HG03469 (cell line): ENCODE measurements around the gene FBXL2.
"Not testable (repeated sequence)": the region's sequence is repeated elsewhere in the genome, so short reads cannot be mapped to it uniquely, and the experiment has no call there.

ENCODE experiments used
- ATAC-seq: cut with Tn5 transposase; IDR thresholded peaks from one replicate; pipeline ENCODE4 v1.9.1; 2021; ENCODE audit warnings: mild to moderate bottlenecking, moderate library complexity, moderate number of reproducible peaks; ENCODE audit not compliant: unreplicated experiment

The FBXL2 gene

DNA sequence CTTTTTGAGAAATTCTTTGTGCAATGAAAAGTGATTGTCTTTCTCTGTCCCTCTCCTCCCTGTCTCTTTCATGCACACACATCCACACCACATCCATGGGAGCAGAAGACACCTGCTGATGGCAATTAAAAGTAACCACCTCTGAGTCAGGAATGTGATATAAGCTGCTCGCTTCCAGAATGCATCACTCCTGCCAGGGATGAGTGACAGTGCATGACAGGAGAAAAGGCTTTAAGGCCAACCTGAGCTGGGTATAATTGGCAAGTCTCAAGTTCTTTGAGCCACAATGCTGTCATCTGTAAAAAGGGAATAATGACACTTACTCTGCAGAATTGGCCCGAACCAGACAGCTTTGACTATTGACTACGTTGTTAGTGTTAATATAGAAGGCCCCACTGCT is 103.4 kb downstream of the FBXL2 start:
- no peak for ATAC-seq

DNA sequence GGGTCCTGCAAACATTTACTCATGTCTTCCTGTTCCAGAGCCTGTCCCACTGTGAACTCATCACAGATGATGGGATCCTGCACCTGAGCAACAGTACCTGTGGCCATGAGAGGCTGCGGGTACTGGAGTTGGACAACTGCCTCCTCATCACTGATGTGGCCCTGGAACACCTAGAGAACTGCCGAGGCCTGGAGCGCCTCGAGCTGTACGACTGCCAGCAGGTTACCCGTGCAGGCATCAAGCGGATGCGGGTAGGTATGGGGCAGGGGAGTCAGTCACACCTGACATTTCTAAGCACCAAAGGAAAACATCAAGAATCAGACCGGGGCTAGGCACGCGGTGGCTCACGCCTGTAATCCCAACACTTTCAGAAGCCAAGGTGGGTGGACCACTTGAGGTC is 106.7 kb downstream of the FBXL2 start:
- no peak for ATAC-seq

DNA sequence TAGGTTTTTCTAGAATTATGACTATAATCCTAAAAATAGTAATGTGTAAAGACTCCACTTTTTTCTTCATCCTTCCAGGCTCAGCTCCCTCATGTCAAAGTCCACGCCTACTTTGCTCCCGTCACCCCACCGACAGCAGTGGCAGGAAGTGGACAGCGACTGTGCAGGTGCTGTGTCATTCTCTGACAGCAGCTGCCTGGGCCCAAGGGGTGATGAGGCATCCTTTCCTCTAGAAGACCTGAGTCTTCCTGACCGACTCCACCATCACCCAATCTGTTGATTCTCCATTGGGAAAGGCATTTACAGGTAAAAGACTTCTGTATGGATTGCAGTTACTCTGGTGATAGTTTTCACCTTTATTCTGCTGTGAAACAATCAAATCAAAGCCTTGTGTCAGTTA is 108.2 kb downstream of the FBXL2 start:
- ATAC-seq, result no peak

DNA sequence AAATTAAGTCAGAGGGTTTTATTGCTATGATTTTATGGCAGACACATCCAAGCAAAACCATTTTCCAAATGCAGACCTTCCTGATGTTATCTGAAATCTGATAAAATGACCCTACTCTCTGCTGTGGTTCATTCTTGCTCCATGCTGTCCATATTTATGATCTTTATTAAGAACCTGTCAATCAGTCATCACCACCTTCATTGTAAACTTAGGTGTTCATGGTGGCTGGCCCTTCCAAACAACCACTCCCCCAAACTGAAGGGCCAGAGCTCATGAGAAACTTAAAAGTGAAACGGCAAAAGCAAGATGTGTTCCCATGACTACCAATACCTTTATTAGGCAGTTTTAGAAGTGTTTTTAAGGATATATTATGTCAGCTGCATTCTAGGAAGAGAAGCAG is 109.4 kb downstream of the FBXL2 start:
- ATAC-seq, result no peak

DNA sequence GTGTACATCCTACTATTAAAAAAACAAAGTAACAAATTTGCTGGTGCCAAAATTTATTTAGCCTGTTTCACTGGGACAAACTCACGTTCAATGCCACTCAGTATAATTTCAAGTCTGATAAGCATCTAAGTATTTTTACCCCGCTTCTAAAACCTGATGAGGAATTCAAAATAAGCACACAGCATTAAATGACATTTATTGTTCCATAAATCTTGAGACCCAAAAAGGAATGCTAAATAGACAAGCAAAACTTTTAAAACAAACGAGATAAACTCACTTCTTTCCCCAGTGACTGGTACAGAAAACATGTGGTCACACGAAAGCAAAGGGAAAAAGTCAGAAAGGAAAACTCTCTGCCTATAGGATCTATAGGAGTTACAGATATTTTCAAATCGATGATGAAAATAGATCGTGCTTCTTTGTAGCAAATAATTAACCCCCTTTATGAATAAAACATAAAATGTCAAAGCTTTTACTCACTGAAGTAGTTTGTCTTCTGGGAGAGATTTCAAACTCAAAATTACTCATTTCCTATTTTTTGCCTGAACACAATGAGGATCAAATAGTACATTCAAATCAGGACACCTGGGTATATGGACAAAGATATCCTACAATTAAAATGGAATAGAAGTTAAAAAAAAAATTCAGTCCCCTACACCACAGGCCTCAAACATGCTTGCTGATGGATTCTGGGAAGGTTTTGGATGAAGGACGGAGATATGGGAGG is 111.3 kb downstream of the FBXL2 start:
- ATAC-seq, result no peak

DNA sequence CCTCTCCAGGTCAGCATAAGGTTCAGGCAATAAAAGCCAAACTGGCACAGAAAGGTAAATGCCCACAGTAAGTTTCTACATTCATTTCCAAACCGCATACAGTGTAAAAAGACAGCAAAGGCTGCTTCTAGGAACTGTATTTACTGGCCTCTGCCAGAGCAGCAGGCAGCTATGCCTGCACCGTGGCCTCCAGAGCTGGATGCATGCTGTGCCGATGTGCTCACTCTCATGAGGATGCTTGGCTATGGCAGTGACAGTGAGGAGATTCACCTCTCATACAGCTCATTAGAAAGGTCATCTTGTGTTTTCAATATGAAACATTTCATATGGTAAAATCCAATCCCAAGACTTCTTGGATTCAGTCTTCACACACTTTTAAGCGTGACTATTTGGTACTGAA is 112.7 kb downstream of the FBXL2 start:
- ATAC-seq, result no peak

DNA sequence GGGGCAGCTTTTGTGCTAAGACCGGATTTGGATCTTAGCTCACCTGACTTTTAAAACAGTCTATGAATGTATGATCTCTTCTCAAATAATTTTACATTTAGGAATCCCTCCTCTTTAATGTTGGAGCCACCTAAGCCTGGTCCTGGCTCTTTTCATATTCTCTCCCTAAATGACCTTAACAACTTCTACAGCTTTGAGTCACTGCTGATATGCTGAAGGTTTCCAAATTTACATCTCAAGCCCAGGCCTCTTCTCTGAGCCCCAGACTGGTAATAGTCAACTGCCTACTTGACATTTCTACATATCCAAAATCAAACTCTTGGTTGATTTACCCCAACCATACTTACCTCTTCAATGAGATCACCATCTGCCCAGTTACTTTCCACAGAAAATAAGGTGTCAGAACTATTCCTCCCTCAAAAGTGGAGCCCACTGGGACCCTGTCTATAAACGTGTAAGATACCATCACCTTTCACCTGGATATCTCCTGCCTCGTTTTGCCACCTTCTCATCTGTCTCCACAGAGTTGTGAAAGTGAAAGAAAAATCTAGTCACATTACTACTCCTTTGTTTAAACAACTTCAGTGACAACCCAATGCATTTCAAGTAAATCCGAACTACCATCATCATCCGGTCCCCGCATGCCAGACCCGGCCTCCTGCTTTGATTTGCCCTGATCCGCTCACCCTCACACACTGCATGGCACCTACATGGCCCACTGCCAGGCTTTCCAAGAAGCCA is 114.2 kb downstream of the FBXL2 start:
- ATAC-seq, result no peak

DNA sequence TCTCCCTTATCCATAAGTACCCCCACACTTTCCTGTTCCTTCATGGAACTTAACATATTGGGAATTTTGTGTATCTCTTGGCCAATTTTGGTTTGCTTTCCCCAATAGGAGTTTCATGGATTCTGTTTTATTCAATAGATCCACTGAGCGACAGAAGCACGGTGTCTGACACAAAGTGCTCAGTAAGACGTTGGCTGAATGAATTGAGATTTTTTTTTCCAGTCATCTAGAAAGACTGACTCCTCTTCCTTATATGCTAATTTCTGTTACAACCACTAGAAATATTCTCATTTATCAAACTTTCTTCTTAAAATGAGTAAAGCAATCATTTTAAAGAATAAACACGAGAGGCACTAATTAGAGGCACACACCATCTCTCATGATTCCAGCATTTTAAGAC is 114.9 kb downstream of the FBXL2 start:
- ATAC-seq, result no peak

DNA sequence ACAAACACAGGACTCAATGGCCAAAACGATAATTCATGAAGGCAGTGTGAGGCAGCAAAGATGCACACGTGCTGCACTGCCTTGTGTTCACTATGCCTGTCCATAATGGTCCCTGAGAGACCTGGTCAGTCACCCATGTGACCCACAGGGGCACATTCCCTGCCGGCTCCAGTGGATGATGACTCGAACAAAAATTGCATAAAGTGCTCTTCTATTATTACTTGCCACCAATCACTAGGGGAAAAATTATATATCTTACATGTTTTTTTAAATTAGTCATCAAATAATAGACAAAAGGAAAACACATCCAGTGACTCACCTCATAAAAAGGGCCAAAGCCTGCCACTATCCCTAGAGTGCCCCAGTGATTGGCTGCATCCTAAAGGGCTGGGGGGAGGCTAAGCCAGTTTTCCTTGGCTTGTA is 115.5 kb downstream of the FBXL2 start:
- no peak for ATAC-seq

DNA sequence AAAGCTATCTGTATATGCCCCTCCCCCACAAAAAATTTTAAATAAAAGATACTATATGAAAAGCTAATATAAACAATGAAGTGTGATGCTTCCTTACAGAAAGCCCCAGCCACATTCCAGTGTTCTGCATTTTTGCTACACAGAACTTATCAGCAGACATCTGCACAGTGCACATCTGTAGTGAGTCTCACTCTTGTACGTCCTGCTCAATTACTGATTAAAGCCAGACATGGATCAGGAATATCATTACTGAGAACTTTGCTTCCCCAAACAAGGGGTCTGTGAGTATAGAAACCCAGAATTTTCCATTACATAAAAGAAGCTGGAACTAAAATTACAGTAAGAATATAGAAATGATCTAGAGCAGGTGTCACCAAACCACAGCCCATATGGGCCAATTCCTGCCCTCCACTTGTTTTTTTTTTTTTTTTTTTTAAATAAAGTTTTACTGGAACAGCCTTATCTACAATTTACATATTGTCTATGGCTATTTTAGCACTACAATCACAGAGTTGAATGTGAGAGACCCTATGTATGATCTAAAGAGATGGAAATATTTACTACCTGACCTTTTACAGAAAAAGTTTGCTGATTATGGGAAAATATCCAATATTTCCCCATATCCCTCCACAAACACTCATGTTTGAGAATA is 117.3 kb downstream of the FBXL2 start:
- no peak for ATAC-seq

DNA sequence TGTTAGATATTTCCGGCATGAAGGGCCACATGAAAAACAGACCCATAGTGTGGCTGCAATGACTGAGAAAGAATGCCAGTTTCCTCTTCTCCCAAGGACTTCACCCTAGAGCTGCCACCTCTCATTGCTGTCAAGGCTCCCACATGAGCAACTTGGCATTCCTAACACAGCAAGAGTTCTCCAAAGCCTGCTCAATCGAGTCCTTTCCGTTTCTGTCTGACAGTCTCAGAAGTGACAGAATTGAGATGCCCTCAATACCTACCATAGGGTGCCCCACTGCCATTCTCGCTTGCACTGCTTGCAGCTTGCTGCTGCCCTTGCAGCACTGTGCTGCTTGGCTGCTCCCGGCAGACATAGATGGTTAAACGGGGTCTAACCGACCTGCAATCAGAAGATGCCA is 118.7 kb downstream of the FBXL2 start:
- ATAC-seq, result no peak

DNA sequence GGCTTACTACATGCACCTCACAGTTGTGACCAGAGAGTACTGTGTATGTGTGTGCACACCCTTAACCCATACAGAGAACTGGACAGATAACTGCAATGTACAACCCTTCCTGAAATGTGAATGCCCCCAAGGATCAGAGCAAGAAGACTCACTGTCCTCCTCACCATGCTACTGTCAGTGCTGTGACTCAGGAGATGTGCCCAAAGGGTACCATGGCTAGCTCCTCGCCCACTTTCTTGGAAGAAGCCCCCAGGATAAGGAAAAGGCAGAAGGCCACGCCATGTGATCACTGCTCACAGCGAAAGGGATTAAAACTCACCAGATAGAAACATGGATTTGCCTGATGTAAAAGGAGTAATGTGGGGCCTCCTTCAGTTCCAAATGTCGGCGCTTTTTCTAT is 121.2 kb downstream of the FBXL2 start:
- ATAC-seq, result no peak

DNA sequence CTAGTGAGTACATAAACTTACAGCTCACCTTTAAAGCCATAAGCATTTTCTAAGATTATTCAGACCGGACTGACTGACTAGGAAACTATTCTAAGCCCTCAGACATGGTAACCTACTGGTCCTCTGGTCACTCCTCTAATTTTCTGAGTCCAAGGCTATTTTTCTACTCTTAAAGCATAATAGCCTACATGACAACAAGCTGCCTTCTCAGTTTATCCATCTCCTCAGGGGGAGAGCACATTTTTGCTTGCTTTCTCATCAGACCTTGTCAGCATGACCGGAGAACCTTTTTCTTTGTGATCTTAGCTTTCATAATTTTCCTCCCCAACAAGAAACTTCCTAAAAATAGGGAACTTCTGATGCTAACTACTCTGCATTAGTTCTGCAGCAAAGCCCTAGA is 124.5 kb downstream of the FBXL2 start:
- ATAC-seq, result no peak

DNA sequence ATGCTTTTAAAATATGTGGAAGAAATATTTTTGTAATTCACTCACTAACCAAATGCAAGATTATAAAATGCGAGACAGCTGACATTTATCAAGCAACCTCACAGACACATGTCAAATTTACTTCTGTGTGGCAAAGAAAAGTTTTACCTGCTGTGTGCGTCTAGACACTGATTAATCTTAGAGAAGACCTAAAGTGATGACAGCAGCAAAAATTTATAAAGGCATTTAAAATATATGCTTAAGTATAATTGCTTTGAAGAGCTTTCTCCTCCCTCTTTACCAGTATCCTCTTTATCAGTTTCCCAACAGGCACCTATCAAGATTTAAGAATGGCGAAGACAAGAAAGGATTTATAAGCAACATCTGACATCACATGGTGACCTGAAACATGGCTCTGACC is 125.7 kb downstream of the FBXL2 start:
- ATAC-seq, result no peak

DNA sequence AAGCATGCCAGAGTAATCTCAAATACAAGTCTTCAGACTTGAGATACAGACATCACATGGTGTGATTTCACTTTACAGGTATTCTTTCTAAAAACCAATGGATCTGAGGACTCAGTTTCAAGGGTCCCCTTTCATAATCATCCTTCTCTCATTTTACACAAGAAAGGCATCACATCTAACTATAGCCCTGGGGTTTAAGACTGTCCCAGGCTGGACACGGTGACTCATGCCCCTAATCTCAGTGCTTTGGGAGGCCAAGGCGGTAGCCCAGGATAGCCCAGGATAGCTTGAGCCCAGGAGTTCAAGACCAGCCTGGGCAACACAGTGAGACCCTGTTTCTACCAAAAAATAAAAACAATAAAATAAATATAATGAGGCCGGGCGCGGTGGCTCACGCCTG is 126.5 kb downstream of the FBXL2 start:
- no peak for ATAC-seq

DNA sequence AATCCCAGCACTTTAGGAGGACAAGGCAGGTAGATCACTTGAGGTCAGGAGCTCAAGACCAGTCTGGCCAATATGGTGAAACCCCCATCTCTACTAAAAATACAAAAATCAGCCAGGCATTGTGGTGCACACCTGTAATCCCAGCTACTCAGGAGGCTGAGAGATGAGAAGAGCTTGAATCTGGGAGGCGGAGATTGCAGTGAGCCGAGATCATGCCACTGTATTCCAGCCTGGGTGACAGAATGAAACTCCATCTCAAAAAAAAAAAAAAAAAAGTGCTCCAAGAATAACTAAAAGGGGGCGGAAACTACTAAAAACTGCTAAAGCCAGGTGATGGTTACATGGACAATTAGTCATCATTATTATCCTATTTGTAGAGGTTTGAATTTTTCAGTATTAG is 133.6 kb downstream of the FBXL2 start:
- not testable (repeated sequence) for ATAC-seq

DNA sequence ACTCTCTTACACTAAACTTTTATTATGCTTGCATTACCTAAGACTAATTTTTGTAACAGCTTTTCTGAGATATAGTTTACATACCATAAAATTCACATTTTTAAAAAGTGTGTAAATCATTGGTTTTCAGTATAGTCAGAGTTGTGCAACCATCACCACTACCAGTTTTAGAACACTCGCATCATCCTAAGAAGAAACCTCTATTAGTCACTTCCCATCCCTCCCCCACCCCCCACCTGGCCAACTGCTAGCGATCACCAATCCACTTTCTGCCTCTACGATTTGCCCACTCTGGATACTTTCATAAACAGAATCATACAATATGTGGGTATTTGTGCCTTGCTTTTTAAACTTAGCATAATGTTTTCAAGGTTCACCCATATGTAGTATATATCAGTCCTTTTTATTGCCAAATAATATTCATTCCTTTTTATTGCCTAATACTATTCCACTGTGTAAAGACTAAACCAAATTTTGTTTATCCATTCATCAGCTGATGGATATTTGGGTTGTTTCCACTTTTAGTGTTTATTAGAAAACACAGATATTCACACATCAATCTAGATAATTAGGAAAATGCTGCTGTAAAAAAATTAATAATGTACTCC is 139.9 kb downstream of the FBXL2 start:
- no peak for ATAC-seq

DNA sequence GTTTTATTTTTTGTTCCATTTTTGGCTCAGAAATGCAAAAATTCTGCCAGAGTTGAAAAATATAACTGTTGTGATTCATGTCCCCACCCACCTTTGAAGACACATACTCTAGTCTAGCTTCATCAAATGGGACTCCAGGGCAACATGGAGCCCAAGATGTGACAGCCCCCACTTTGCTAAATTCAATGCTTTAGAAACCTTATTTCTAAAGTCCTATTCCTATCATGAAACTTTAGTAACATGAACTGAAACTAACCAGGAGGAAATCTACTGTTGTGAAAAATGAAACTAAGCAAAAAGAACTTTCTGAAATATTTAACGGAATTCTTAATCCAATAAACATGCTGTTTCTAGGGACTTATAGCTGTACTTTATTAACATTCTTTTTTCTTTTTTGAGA is 142.7 kb downstream of the FBXL2 start:
- no peak for ATAC-seq

DNA sequence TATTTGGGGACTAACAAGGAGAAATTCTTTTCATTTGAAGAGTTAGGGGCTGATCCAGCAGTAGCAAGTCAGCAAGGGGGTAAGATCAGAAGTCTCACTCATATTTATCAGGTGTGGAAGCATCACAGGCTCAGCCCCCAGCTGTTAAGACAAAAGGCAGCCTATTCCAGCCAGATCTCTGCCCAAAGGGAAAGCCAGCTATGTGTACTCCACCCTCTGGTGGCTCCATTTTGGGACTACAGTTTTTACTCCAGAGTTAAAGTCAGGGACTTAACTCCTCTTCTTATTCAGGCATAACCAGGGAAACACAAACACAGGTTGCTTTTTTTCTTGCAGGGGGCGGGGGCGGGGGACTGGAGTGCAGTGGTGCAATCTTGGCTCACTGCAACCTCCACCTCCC is 143.7 kb downstream of the FBXL2 start:
- ATAC-seq, result no peak

DNA sequence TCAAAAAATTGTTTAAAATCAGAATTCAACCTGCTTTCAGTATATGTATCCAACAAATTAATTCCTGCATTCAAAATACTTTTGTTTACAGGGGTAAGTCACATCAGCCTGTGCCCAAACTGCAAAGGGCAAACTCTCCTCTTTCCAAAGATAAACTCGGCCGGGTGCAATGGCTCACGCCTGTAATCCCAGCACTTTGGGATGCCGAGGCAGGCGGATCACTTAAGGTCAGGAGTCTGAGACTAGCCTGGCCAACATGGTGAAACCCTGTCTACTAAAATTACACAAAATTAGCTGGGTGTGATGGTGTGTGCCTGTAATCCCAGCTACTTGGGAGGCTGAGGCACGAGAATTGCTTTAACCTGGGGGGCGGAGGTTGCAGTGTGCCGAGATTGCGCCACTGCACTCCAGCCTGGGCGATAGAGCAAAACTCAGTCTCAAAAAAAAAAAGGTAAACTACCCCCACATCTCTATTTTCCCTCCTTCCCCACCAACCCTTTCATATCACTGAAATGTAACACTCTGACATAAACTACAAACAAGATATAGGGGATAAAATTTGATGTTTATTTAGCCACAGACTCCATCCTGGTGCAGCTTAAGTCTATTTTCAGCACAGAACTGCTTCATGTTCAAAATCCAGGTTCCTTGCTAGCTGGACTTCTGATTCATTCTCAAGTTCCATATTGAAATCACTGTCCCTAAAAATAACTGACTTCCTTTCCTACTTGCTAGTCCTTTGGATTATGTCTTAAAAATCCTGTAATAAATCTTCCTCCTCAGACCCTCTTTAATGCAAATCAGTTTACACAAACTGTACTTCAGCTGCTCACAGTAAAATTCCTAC is 147.6 kb downstream of the FBXL2 start:
- no peak for ATAC-seq

DNA sequence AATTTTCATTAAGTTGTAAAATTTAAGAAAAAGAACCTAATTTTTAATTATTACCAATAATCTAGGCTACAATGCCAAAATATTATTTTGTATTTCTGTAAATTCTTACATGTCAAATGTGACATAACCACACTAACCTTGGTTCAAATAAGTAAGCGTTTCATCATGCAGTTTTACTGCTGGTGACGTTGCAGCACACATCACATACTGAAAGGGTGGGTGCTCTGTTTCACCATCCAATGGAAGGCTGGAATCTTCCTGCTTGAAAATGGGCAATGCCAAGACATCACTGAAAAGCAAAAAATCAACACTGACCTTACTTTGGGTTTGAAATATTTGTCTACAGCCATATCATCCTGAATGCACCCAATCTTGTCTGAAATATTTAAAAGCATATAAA is 148.2 kb downstream of the FBXL2 start:
- no peak for ATAC-seq
